ENCODE results near the gene HSPA12A. TPM values are rescaled to one million over a fixed set of nuclear protein-coding genes. Genes with fewer than 3 reads are reported as not detected.
A peak's percentile ranks its signal among the peaks of the same experiment; 100 is the strongest.

The HSPA12A gene
- total RNA-seq, 4 donors from 2014 or later: 2.6 to 15.7 (median 6.8) TPM

- DNase-seq: no peak
- Histone ChIP-seq H3K36me3 (no peaks in the 10 kb centered on the region), H3K27ac (peak overlapping the region in 1 of 4 donors; percentile 94), H3K27me3 (no peaks in the 10 kb centered on the region), H3K4me1 (peaks cover 0 to 18% (median 4%) of the 10 kb centered on the region in 4 donors), H3K4me3 (peak overlapping the region; percentile 50 to 98 (median 67)), H3K9me3 (no peaks in the 10 kb centered on the region)
- TF ChIP-seq POLR2A (IDR thresholded peaks at IDR 0.05): no peak
- TF ChIP-seq CTCF (IDR thresholded peaks at IDR 0.05): no peak
Observed at GRCh38 chr10:116740971-116741370, 1.4 kb downstream of the HSPA12A start.

- no peak overlapping the region for H3K27ac ChIP-seq
- no peak overlapping the region for H3K4me3 ChIP-seq
- H3K36me3 ChIP-seq: no peaks in the 10 kb centered on the region
- H3K27me3 ChIP-seq: no peaks in the 10 kb centered on the region
- no peaks in the 10 kb centered on the region for H3K9me3 ChIP-seq
- TF ChIP-seq POLR2A (IDR thresholded peaks at IDR 0.05): no peak
- TF ChIP-seq CTCF (IDR thresholded peaks at IDR 0.05): no peak
- DNase-seq: no peak
- H3K4me1 ChIP-seq: peaks cover 0 to 17% (median 4%) of the 10 kb centered on the region in 4 donors
Observed at GRCh38 chr10:116738339-116738738, 4.0 kb downstream of the HSPA12A start.

GRCh38 chr10:116737627-116738327 is 4.6 kb downstream of the HSPA12A start:
- H3K36me3 ChIP-seq: no peaks in the 10 kb centered on the region
- H3K4me1 ChIP-seq: peaks cover 0 to 12% (median 1%) of the 10 kb centered on the region in 4 donors
- TF ChIP-seq CTCF (IDR thresholded peaks at IDR 0.05): no peak
- no peak for TF ChIP-seq POLR2A (IDR thresholded peaks at IDR 0.05)
- H3K27ac ChIP-seq: no peak overlapping the region
- H3K4me3 ChIP-seq: no peak overlapping the region
- DNase-seq: no peak
- no peaks in the 10 kb centered on the region for H3K9me3 ChIP-seq
- H3K27me3 ChIP-seq: no peaks in the 10 kb centered on the region

GRCh38 chr10:116733566-116733965 is 8.8 kb downstream of the HSPA12A start:
- no peak for TF ChIP-seq CTCF (IDR thresholded peaks at IDR 0.05)
- no peak for TF ChIP-seq POLR2A (IDR thresholded peaks at IDR 0.05)
- Histone ChIP-seq H3K27me3 (no peaks in the 10 kb centered on the region), H3K36me3 (no peaks in the 10 kb centered on the region), H3K4me1 (no peaks in the 10 kb centered on the region), H3K4me3 (no peak overlapping the region), H3K27ac (no peak overlapping the region), H3K9me3 (no peaks in the 10 kb centered on the region)
- DNase-seq: no peak

- Histone ChIP-seq H3K27me3 (no peaks in the 10 kb centered on the region), H3K9me3 (no peaks in the 10 kb centered on the region), H3K36me3 (no peaks in the 10 kb centered on the region), H3K27ac (no peak overlapping the region), H3K4me1 (no peaks in the 10 kb centered on the region), H3K4me3 (no peak overlapping the region)
- DNase-seq: no peak
- TF ChIP-seq CTCF (IDR thresholded peaks at IDR 0.05) (no peak), POLR2A (IDR thresholded peaks at IDR 0.05) (no peak)
Observed at GRCh38 chr10:116732573-116732972, 9.8 kb downstream of the HSPA12A start.

Data from Peyer's patch (tissue), 4 donors.